Activated CD4-positive, alpha-beta T cell treated with anti-CD3 and anti-CD28 coated beads, Interleukin-2, amount 10 ng/mL, durations not matched to agents 24 days and 14 days (primary cell): ENCODE measurements around the gene CYFIP2. TPM values are rescaled to one million over a fixed set of nuclear protein-coding genes. Genes with fewer than 3 reads are reported as not detected.

ENCODE experiments used
- DNase-seq: peaks from one replicate; pipeline ENCODE4 v3.0.0; 2022
- H3K27ac Mint-ChIP-seq: one replicate; pipeline ENCODE4 v1.8.0; 2022; ENCODE audit warnings: mild to moderate bottlenecking, mixed read lengths
- H3K27me3 Mint-ChIP-seq: one replicate; pipeline ENCODE4 v1.8.0; 2022; ENCODE audit warnings: mixed read lengths
- H3K36me3 Mint-ChIP-seq: one replicate; pipeline ENCODE4 v1.8.0; 2022; ENCODE audit warnings: low read depth, mild to moderate bottlenecking, mixed read lengths
- H3K4me1 Mint-ChIP-seq: one replicate; pipeline ENCODE4 v1.8.0; 2021; ENCODE audit warnings: mixed read lengths
- H3K4me3 Mint-ChIP-seq: one replicate; pipeline ENCODE4 v1.8.0; 2022; ENCODE audit warnings: mild to moderate bottlenecking, moderate library complexity, mixed read lengths
- H3K9me3 Mint-ChIP-seq: one replicate; pipeline ENCODE4 v1.8.0; 2021; ENCODE audit warnings: mixed read lengths
- intact Hi-C: fragments of 100-400 bp; cut with micrococcal nuclease; formaldehyde crosslinking; loops from one replicate; pipeline ENCODE4 v1.15.1; 2023
- total RNA-seq: library from RNA; stranded (reverse); gene quantifications from 2 replicates; pipeline ENCODE4 v1.2.3, GENCODE V29; 2022

The CYFIP2 gene
- total RNA-seq, 1 donor from 2014 or later, result 193 TPM

DNA sequence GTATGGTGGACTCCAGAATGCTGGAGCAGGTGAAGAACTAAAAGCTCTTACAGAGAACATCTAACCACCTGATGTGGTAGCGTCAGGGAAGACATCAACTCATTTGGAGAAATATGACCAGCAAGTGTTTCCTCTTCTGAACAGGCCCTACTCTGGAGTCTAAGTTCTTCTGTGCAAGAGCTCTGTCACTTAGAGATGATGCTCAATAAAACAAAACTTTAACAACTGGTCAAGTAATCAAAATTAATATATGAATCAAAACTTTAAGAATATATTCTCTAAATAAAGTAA lies 85.8 kb downstream of the CYFIP2 start:
- Mint-ChIP-seq H3K27me3 (no peaks in the 10 kb centered on the region), H3K36me3 (peaks cover 73% of the 10 kb centered on the region), H3K27ac (peak overlapping the region; percentile 91), H3K4me1 (peaks cover 40% of the 10 kb centered on the region), H3K4me3 (peak overlapping the region; percentile 13), H3K9me3 (peaks cover 3% of the 10 kb centered on the region)
- DNase-seq, result no peak
- intact Hi-C loops, result loop anchor here (1.0 to 5.0 kb wide), 5 partner anchors 23 to 379 kb away; partner anchors contain the start of gene THG1L

- no peak for DNase-seq
- Mint-ChIP-seq H3K36me3 (peaks cover 71% of the 10 kb centered on the region), H3K9me3 (peaks cover 3% of the 10 kb centered on the region), H3K4me1 (peaks cover 40% of the 10 kb centered on the region), H3K27ac (peak overlapping the region; percentile 63), H3K4me3 (no peak overlapping the region), H3K27me3 (no peaks in the 10 kb centered on the region)
- intact Hi-C loops, result loop anchor here (5.0 kb wide), 1 partner anchor 189 kb away; no protein-coding TSS in a partner anchor
Observed at GRCh38 chr5:157352756-157353340, 86.9 kb downstream of the CYFIP2 start.

GRCh38 chr5:157354800-157355199 lies 88.9 kb downstream of the CYFIP2 start:
- Mint-ChIP-seq H3K4me1 (peaks cover 38% of the 10 kb centered on the region), H3K36me3 (peaks cover 76% of the 10 kb centered on the region), H3K9me3 (peaks cover 3% of the 10 kb centered on the region), H3K4me3 (no peak overlapping the region), H3K27me3 (no peaks in the 10 kb centered on the region), H3K27ac (peak overlapping the region; percentile 69)
- no peak for DNase-seq
- intact Hi-C loops, result loop anchor here (5.0 kb wide), 1 partner anchor 188 kb away; no protein-coding TSS in a partner anchor

DNA sequence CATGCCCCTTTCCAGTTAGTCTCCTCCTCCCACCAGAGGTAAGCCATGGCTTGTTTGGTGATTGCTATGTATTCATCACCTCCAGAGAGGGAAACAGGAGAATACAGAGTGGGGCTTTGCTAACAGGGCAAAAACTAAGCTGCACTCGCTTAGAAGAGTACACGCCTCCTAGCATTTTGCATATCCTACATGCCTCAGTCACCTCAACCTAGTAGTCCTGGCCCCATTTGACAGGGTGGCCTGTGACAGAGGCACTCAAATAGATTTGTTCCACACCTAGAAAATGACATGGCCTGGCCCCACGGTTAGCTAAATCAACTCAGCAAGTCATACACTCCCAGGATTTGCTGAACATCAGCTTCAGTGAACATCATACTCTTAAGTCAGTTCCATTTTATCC lies 90.7 kb downstream of the CYFIP2 start:
- H3K36me3 Mint-ChIP-seq, result peaks cover 75% of the 10 kb centered on the region

GRCh38 chr5:157357823-157358222 lies 91.9 kb downstream of the CYFIP2 start:
- Mint-ChIP-seq H3K4me1 (peaks cover 18% of the 10 kb centered on the region), H3K4me3 (no peak overlapping the region), H3K27ac (no peak overlapping the region), H3K27me3 (no peaks in the 10 kb centered on the region), H3K36me3 (peaks cover 75% of the 10 kb centered on the region), H3K9me3 (no peaks in the 10 kb centered on the region)
- DNase-seq, result no peak
- intact Hi-C loops, result no loop called here

More for the DNA sequence above, 90.7 kb downstream of the CYFIP2 start:
- Mint-ChIP-seq H3K27me3 (no peaks in the 10 kb centered on the region), H3K9me3 (no peaks in the 10 kb centered on the region), H3K27ac (peak overlapping the region; percentile 60), H3K4me1 (peaks cover 23% of the 10 kb centered on the region), H3K4me3 (no peak overlapping the region)
- DNase-seq, result no peak
- intact Hi-C loops, result no loop called here

- H3K4me3 Mint-ChIP-seq, result no peak overlapping the region
- no peaks in the 10 kb centered on the region for H3K9me3 Mint-ChIP-seq
- peaks cover 80% of the 10 kb centered on the region for H3K36me3 Mint-ChIP-seq
- no peak for DNase-seq
- H3K27me3 Mint-ChIP-seq, result no peaks in the 10 kb centered on the region
- H3K27ac Mint-ChIP-seq, result peak overlapping the region; percentile 15
- intact Hi-C loops, result no loop called here
- H3K4me1 Mint-ChIP-seq, result peaks cover 13% of the 10 kb centered on the region
Observed at GRCh38 chr5:157358871-157359270, 92.9 kb downstream of the CYFIP2 start.

DNA sequence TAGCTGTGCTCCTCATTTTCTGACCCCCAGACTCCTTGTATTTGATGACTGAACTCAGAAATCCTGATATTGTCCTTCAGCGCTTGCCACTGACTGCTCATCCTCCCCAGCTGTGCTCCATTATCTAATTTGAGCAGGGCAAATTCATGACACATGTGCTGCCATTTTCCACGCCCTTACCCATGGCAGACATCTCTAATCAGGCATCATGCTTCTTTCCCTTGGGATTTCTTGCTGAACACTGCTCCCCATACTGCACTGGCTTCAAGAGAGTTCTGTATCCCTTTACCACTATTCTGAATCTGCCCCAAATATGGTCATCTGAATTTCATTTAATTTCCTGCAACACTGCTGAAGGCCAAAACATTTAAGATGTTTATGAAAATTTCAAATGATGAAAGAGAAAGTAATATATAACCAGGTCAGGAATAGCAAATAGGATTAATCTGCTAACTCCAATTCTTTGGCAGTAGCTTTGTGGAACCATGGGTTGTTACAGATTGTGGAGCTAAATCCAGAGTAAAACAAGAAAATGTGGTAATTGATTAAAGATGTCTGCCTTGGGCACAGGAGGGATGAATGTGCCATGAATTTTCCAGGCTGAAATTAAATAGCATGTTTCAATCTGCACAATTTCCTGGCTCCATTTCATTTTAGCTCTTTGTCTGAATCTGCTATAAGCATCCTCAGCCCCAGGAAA lies 93.6 kb downstream of the CYFIP2 start:
- DNase-seq, result no peak
- Mint-ChIP-seq H3K27ac (peak overlapping the region; percentile 67), H3K4me3 (no peak overlapping the region), H3K9me3 (no peaks in the 10 kb centered on the region), H3K4me1 (peaks cover 13% of the 10 kb centered on the region), H3K27me3 (no peaks in the 10 kb centered on the region), H3K36me3 (peaks cover 83% of the 10 kb centered on the region)
- intact Hi-C loops, result no loop called here

GRCh38 chr5:157362012-157362411 lies 96.1 kb downstream of the CYFIP2 start:
- Mint-ChIP-seq H3K27ac (peak overlapping the region; percentile 44), H3K36me3 (peaks cover 76% of the 10 kb centered on the region), H3K27me3 (no peaks in the 10 kb centered on the region), H3K4me1 (peaks cover 11% of the 10 kb centered on the region), H3K4me3 (no peak overlapping the region), H3K9me3 (no peaks in the 10 kb centered on the region)
- DNase-seq, result no peak
- intact Hi-C loops, result no loop called here

DNA sequence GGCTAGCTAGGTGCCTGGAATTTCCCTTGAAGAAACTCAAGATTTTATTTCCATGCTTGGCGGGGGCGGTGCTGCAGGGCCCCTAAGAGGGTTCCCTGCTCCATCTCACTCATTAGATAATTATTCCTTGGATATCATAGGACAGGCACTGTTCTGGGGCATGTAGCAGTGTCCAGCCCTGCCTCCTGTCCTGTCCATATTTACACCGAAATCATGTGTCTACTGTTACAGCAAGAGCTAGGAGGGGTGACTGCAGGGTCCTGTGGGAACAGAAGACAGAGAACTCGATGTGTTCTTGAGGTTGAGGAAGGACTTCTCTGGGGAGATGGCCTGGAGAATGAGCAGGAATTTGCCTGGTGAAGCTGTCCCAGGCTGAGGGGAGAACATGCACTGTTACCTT lies 96.6 kb downstream of the CYFIP2 start:
- no peak overlapping the region for H3K4me3 Mint-ChIP-seq
- peak overlapping the region; percentile 67 for H3K27ac Mint-ChIP-seq
- no peak for DNase-seq
- H3K9me3 Mint-ChIP-seq, result no peaks in the 10 kb centered on the region
- H3K27me3 Mint-ChIP-seq, result no peaks in the 10 kb centered on the region
- peaks cover 75% of the 10 kb centered on the region for H3K36me3 Mint-ChIP-seq
- intact Hi-C loops, result no loop called here
- H3K4me1 Mint-ChIP-seq, result peaks cover 11% of the 10 kb centered on the region

DNA sequence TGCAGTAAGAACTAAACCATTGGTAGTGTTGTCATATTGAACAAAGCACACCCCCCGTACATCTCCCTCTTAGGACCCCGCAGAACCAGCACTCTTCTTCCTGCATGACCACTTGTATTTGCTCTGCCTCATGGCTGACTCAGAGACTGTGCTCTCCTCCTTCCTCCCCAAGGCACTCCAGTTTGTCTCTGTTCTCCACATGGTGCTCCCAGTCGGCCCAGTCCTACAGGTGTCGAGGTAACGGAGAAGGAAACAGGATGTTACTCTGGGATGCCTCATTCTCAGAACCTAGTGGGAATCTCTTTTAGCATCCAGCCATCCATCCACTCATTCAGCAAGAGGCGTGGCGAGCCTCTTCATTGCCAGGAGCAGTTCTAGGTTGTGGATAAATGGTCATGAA lies 97.1 kb downstream of the CYFIP2 start:
- H3K36me3 Mint-ChIP-seq, result peaks cover 75% of the 10 kb centered on the region
- H3K4me3 Mint-ChIP-seq, result no peak overlapping the region
- H3K4me1 Mint-ChIP-seq, result peaks cover 11% of the 10 kb centered on the region
- H3K27ac Mint-ChIP-seq, result peak overlapping the region; percentile 63
- DNase-seq, result no peak
- no peaks in the 10 kb centered on the region for H3K9me3 Mint-ChIP-seq
- intact Hi-C loops, result no loop called here
- no peaks in the 10 kb centered on the region for H3K27me3 Mint-ChIP-seq

- H3K4me1 Mint-ChIP-seq, result peaks cover 12% of the 10 kb centered on the region
- no peak overlapping the region for H3K27ac Mint-ChIP-seq
- H3K36me3 Mint-ChIP-seq, result peaks cover 68% of the 10 kb centered on the region
- no peaks in the 10 kb centered on the region for H3K9me3 Mint-ChIP-seq
- no peak for DNase-seq
- H3K27me3 Mint-ChIP-seq, result no peaks in the 10 kb centered on the region
- intact Hi-C loops, result no loop called here
- H3K4me3 Mint-ChIP-seq, result no peak overlapping the region
Observed at GRCh38 chr5:157365732-157366131, 99.8 kb downstream of the CYFIP2 start.

DNA sequence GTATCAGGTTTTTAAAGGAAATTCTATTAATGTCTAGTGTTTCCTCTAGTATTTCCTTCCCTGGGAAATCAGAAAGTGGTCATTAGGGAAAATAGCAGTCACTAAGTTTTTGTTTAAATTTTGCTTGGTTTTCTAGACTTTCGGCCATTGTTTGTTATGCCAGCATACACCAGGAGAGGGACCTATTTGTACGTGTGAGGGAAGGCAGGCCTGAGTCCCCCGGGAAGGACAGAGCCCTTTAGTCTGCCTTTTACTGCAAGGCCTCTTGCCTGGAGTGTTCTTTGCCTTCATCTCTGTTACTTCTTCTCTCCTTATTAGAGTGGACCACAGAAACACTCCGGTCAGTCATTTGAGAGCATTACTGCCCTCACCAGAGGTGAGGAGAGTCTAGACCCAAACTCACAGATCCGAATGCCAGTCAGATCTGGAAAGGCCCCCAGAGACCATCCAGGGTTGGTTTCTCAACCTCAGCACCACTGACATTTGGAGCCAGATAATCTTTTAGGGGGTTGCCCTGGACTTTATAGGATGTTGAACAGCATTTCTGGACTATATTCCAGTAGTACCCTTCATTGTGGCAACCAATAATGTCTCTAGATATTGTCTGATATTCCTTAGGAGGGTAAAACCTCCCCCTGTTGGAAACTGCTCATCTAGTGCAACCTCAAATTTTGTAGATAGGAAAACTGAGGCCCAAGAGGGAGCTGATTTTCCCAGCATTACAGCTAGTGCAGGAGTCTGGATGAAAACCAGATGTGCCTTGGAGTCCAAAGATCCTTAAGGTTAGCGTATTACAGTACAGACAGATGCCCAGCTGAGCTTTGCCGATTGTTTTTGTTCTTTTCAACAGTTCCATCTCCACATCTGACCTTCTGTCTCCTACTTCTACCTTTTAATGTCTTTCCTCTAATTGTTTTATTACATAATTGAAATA lies 101.1 kb downstream of the CYFIP2 start:
- intact Hi-C loops, result no loop called here
- H3K9me3 Mint-ChIP-seq, result no peaks in the 10 kb centered on the region
- no peak overlapping the region for H3K4me3 Mint-ChIP-seq
- peak overlapping the region; percentile 57 for H3K27ac Mint-ChIP-seq
- peaks cover 63% of the 10 kb centered on the region for H3K36me3 Mint-ChIP-seq
- no peak for DNase-seq
- peaks cover 7% of the 10 kb centered on the region for H3K4me1 Mint-ChIP-seq
- no peaks in the 10 kb centered on the region for H3K27me3 Mint-ChIP-seq

GRCh38 chr5:157369507-157369906 lies 103.6 kb downstream of the CYFIP2 start:
- Mint-ChIP-seq H3K27ac (no peak overlapping the region), H3K4me3 (no peak overlapping the region), H3K9me3 (no peaks in the 10 kb centered on the region), H3K27me3 (no peaks in the 10 kb centered on the region), H3K36me3 (peaks cover 55% of the 10 kb centered on the region), H3K4me1 (peaks cover 4% of the 10 kb centered on the region)
- DNase-seq, result no peak
- intact Hi-C loops, result no loop called here

- no peak for DNase-seq
- peak overlapping the region; percentile 45 for H3K27ac Mint-ChIP-seq
- no peaks in the 10 kb centered on the region for H3K9me3 Mint-ChIP-seq
- intact Hi-C loops, result no loop called here
- no peak overlapping the region for H3K4me3 Mint-ChIP-seq
- H3K36me3 Mint-ChIP-seq, result peaks cover 52% of the 10 kb centered on the region
- H3K27me3 Mint-ChIP-seq, result no peaks in the 10 kb centered on the region
- peaks cover 4% of the 10 kb centered on the region for H3K4me1 Mint-ChIP-seq
Observed at GRCh38 chr5:157370967-157371366, 105.0 kb downstream of the CYFIP2 start.
